Measurements from ENCODE around the gene AMIGO3.

The AMIGO3 gene

DNA sequence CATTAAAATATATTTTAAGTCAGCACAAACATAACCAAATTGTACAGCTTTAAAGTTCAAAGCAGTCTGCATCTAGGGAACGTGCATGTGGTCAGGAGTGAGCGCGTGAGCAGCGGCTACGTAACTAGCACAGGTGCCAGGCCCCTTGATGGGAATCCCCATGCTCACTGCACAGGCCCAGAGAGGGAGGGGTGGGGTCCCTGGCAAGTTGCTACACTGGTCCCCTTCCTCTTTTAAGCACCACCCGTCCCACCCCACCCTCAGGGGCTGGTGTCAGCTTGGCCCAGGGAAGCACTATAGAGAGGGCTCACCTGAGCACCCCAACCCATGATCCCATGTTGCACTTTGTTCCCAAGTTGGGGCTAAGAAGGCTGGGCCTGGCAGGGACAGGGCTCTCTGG lies 5.1 kb upstream of the AMIGO3 start:
- DNase-seq: no peak

GRCh38 chr3:49723628-49724551 lies 4.4 kb upstream of the AMIGO3 start, which contains the start of gene GMPPB:
TSS of gene GMPPB (minus strand) at chr3:49723951. CDS start at chr3:49723726, 225 bp downstream.
- peak; percentile 80 for DNase-seq

DNA sequence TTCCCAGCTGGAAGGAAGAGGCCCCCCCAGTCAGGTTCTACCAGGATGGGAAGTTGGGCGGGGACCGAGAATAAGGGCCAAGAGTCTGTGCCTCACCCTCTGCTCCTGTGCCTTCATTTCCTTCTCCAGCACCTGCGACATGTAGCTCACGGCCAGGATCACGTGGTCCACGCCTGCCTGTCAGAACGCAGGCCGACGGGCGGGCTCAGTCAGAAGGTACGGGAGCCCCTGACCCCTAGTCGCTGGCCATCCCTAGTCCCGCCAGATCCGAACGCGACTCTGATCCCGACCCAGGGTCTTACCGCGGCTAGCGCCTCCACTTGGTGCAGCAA lies 3.8 kb upstream of the AMIGO3 start:
- peak; percentile 24 for DNase-seq

GRCh38 chr3:49722896-49723295 lies 3.4 kb upstream of the AMIGO3 start:
- no peak for DNase-seq

DNA sequence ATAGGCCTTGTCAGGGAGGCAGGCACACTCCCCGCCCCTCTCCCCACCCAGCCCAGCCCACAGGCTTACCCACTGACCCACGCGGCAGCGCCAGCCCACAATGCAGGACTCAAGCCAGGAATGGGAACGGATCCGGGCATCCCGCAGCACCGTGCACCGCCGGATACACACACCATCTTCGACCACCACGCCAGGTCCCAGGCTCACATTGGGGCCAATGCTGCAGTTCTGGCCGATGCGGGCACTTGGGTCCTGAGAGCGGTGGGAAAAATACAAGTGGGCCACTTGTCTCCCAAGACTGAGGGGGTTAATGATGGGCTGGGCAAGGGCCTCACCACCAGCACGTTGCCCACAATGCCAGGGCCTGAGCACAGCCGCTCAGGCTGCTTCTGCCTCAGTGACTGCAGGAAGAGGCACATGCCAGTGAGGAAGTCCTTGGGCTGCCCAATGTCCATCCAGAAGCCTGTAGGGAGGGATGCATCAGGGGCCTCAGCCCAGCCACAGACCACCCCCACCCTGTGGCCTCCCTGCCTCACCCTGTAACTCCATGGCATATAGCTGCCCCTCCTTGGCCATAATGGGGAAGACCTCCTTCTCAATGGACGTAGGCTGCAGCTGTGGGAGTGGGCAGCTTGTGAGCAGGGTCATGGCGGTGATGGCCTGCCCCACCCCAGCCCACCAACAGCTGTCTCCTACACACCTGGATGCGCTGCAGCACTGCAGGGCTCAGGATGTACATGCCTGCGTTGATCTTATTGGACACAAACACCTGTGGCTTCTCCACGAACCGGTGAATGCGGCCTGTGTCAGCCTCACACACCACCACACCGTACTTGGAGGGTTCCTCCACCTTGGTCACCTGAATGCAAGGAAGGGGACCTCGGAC lies 2.7 kb upstream of the AMIGO3 start:
- no peak for DNase-seq

- no peak for DNase-seq
Observed at GRCh38 chr3:49721596-49721895, 2.1 kb upstream of the AMIGO3 start.

DNA sequence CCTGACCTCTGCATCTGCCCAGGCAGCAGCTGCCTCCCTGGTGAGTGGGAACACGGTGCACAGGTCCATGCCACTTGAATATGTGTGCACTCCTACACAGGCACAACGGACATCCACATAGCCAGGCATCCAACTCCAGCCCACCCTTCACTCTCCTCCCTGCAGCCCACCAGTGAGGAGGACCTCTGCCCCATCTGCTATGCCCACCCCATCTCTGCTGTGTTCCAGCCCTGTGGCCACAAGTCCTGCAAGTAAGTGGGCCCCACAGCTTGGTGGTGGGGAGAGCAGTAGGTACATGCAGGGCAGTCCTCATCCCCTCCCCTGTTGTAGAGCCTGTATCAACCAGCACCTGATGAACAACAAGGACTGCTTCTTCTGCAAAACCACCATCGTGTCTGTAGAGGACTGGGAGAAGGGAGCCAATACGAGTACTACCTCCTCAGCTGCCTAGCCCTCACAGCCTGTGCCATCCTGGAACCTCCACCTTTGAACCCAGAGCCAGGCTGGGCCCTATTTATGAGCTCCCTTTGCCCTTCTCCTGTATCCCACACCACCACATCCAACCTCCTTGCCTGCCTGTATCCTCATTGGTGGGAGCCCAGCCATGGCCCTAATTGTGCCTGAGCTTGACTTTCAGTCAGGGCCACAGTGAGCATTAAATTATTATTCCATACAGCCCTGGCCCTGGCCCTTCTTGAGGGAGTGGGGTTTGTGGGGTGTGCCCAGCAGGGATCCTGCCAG lies 1.5 kb upstream of the AMIGO3 start:
- DNase-seq: no peak

- no peak for DNase-seq
Observed at GRCh38 chr3:49718858-49719213, 648 bp downstream of the AMIGO3 start.

- DNase-seq: no peak
Observed at GRCh38 chr3:49717959-49718857, 1.3 kb downstream of the AMIGO3 start.

- DNase-seq: no peak
Observed at GRCh38 chr3:49717211-49717958, 2.1 kb downstream of the AMIGO3 start.

DNA sequence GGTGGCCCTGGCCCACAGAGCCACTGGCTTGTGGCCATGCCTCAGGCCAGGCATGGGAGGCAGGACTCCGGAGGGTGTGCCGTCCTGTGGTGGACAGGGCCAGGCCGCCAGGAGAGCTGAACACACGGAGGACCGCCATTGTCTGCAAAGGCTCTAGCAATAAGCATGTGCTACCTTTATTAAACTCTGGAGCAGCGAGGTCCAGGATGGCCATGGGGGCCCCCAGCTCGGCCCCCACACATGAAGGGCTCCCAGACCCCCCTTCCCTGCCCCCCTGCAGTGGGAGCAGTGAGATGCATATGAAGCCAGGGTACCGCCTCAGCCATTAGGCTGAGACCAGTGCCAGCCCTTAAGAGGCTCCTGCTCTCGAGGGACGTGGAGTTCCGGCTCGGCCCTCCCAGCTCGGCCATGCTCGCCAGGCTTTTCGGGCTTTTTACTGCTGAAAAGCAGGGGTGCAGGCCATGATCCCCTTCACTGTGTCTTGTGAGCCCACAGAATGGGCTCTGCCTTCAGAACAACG lies 2.7 kb downstream of the AMIGO3 start:
- no peak for DNase-seq

DNA sequence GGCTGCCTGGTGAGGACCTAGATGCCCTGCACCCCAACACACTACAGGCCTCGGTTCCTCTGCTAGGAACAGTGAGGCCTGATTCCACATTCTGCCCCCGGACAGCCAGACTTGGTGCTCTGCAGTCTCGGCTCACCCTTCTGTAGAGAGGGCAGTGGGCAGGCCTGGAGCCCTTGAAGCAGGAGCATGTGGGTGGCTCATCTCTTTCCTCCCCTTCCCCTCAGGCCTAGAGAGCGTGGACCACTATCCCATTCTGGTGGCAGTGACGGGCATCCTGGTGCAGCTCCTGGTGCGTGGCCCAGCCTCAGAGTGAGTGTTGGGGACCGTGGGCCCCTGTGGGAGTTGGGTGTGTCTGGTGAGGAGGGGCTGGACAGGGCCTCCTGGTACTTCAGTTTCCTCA lies 3.3 kb downstream of the AMIGO3 start:
- DNase-seq: no peak

DNA sequence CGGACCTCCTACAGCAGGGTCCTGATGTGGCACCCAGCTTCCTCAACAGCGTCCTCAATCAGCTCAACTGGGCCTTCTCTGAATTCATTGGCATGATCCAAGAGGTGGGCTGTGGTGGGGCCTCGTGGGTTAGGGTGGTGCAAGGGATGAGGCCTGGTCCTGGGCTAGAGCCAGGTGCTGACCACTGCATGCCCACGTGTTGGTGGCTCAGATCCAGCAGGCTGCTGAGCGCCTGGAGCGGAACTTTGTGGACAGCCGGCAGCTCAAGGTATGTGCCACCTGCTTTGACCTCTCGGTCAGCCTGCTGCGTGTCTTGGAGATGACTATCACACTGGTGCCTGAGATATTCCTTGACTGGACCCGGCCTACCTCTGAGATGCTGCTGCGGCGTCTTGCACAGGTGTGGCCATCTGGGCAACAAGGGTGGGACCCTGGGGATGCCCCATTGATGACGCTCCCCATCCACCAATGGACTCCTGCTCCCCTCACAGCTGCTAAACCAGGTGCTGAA lies 3.8 kb downstream of the AMIGO3 start:
- no peak for DNase-seq

DNA sequence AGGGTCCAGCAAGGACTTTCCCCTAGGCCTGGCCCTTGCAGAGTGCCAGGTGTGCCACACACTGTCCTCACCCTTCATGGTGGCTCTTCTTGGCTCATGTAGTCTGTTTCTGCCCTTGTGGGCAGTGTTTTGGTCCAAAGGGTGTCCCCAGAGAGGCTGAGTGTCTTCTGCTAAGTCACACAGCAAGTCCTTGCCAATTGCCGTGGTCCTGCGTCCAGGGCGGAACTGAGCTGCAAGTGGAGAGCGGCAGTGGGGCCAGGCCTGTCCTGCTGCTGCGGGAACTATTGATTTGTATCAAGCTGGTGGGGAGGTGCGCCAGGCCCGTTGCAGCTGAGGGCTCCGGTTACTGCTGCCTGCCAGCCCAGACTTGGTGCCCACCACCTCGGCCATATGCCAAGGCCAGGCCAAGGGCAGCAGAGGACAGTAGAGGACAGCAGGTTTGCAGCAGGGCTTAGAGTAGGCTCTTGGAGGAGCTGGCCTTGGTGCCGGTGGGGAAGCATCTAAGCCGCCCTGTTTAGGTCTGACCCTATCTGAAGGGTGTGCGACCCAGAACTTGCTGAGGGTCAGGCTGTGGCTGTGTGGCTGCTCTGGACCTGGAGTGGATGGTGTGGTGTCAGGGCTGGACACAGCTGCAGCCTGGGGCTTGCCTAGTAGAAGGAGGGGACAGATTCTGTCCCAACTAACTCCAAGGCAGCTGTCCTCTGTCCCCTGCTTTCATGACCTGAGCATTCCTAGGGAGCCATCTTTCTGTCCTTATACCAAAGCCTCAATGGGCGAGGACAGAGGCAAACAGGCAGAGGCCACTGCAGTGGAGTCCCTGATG lies 4.5 kb downstream of the AMIGO3 start:
- no peak for DNase-seq

GRCh38 chr3:49713336-49714105 lies 6.0 kb downstream of the AMIGO3 start:
- no peak for DNase-seq

DNA sequence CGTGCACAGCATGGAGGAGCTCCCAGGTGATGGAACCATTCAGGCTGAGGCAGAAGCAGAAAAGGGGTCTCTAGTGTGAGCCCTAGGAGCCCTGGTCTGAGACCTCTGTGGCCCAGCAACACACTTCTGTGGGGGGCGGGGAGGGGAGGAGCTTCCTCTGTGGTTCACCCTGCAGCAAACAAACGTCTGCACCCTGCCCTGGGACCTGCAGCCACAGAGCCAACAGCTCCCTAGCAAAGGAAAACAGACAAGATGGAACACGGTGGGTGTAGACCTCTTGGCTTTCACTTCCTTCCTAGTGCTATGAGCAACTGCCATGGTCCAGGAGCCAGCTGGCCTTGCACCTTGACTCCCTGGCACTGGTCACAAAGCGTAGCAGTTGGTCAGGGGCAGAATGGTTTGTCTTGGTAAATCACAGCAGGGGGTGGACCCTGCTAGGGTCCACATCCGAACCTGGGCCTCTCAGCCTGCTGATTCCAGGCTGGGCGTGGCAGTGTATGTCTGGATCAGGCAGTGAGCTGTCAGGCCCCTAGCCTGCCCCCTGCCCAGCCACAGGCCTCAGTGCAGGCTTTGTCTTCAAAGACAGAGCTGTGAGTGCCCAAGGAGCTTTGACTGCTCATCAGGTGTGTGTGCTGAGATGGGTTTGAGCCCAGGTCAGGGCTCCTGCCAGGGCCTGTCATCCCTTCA lies 6.7 kb downstream of the AMIGO3 start:
- no peak for DNase-seq

DNA sequence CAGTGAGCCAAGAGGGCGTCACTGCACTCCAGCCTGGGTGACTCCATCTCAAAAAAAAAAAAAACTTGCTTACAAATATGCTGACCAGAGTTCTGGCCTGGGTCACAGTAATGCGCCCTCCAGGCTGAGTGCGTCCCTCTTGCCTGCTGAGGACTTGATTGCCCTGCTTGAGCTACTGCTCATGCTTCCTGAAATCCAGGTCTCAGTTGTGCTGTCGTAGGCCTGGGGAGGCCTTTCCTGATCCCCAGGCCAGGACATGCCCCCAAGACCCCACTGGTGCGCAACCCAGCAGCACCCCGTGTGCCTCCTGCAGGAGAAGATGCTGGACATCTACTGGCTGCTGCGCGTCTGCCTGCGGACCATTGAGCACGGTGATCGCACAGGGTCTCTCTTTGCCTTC lies 7.3 kb downstream of the AMIGO3 start:
- no peak for DNase-seq

GRCh38 chr3:49711489-49711888 lies 8.0 kb downstream of the AMIGO3 start:
- no peak for DNase-seq

- DNase-seq: no peak
Observed at GRCh38 chr3:49709852-49710251, 9.6 kb downstream of the AMIGO3 start.

All from NCI-H2171 treated with DMSO at 0.1 percent for 48 hours (cell line).